BLaER1 treated with 17β-estradiol and CSF1 and Interleukin-3, amounts not matched to agents 10 nM and 100 nM (cell line): Measurements from ENCODE around the gene RPRD1A.
"Not testable (repeated sequence)": the region's sequence is repeated elsewhere in the genome, so short reads cannot be mapped to it uniquely, and the experiment has no call there.

Experiments
- H3K27ac ChIP-seq, 11 experiments: shearing (Covaris generic); formaldehyde crosslinking; 2 replicates each; pipeline ENCODE4 v1.8.1; 2022
- H3K27me3 ChIP-seq, 11 experiments: shearing (Covaris generic); formaldehyde crosslinking; 2 replicates each; pipeline ENCODE4 v1.8.1; 2022
- H3K36me3 ChIP-seq, 11 experiments: shearing (Covaris generic); formaldehyde crosslinking; 2 replicates each; pipeline ENCODE4 v1.8.1; 2022
- H3K4me1 ChIP-seq, 10 experiments: shearing (Covaris generic); formaldehyde crosslinking; 2 replicates each; pipeline ENCODE4 v1.8.1; 2022
- H3K4me2 ChIP-seq, 11 experiments: shearing (Covaris generic); formaldehyde crosslinking; 2 replicates each; pipeline ENCODE4 v1.8.1; 2022
- H3K4me3 ChIP-seq, 10 experiments: shearing (Covaris generic); formaldehyde crosslinking; 2 replicates each; pipeline ENCODE4 v1.8.1; 2022
- H3K9ac ChIP-seq, 11 experiments: shearing (Covaris generic); formaldehyde crosslinking; 2 replicates each; pipeline ENCODE4 v1.8.1; 2022
- H3K9me3 ChIP-seq, 11 experiments: shearing (Covaris generic); formaldehyde crosslinking; replicated peaks in 1 of 11; 2 replicates each; pipeline ENCODE4 v1.8.1; 2022
- H4K20me1 ChIP-seq, 11 experiments: shearing (Covaris generic); formaldehyde crosslinking; 2 replicates each; pipeline ENCODE4 v1.8.1; 2022
- Cebpa-rat ChIP-seq, 11 experiments: shearing (Covaris generic); IDR thresholded peaks; 2 replicates each; pipeline ENCODE4 v1.8.1; 2022

RPRD1A gene

DNA sequence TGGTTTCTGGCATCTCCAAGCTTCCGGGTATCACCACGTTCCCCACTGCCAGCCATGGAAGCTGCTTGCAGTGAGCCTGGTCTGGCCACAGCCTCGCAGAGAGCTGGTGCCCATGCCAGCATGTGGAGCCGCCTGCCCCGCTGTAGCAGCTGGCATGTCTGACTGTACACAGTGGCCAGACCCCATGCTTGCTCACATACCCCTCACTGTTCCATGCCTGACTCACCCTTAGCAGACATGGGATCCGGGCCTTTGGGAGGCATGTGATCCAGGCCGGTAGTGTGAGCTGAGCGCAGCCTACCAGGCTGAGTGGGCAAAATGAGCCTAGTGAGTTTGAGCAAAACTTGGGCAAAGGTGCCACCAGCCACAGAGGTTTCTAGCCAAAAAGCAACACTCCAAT lies 18.8 kb upstream of the RPRD1A start:
- no peaks in the 10 kb centered on the region for H3K36me3 ChIP-seq
- H3K9me3 ChIP-seq = peaks cover 7 to 29% (median 18%) of the 10 kb centered on the region in 11 experiments
- peaks cover 0 to 12% (median 7%) of the 10 kb centered on the region in 10 experiments; a peak in 11 of 20 replicates for H3K4me1 ChIP-seq
- no peak overlapping the region for H3K4me2 ChIP-seq
- H3K27ac ChIP-seq = no peak overlapping the region
- no peaks in the 10 kb centered on the region for H3K27me3 ChIP-seq
- no peak overlapping the region for H3K4me3 ChIP-seq
- no peaks in the 10 kb centered on the region for H4K20me1 ChIP-seq
- H3K9ac ChIP-seq = no peak overlapping the region
- no peak for TF ChIP-seq Cebpa-rat (IDR thresholded peaks at IDR 0.05)

DNA sequence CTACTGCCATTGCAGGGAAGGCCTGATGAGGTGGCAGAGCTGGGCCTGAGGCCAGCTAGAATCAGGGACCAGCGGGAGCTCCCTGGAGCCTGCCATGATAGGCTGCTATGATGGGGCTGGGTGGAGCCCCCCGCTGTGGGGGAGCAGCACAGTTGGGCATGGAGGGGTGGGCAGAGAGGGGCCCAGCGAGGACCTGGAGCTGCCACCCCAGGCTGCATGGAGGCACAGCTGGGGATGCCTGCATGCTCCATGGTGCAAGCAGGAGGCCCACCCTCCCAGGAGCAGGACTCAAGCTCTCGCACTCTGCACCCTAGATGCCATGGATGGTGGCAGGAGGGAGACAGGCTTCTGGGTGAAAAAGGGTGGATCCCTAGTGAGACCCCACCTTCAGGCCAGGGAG lies 17.8 kb upstream of the RPRD1A start:
- Histone ChIP-seq H3K4me2 (no peak overlapping the region), H3K4me3 (no peak overlapping the region), H3K4me1 (peaks cover 0 to 12% (median 7%) of the 10 kb centered on the region in 10 experiments; a peak in 11 of 20 replicates), H3K27ac (no peak overlapping the region), H3K36me3 (no peaks in the 10 kb centered on the region), H3K27me3 (no peaks in the 10 kb centered on the region), H3K9me3 (peaks cover 16 to 39% (median 28%) of the 10 kb centered on the region in 11 experiments), H3K9ac (no peak overlapping the region), H4K20me1 (no peaks in the 10 kb centered on the region)
- TF ChIP-seq Cebpa-rat (IDR thresholded peaks at IDR 0.05) = no peak

DNA sequence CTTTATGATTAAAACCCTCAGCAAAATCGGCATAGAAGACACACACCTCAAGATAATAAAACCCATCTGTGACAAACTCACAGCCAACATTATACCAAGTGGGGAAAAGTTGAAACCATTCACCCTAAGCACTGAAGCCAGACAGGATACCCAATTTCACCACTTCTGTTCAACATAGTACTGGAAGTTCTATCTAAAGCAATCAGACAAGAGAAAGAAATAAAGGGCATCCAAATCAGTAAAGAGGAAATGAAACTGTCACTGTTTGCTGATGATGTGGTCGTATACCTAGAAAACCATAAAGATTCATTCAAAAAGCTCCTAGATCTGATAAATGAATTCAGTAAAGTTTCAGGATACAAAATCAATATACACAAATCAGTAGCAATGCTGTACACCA lies 16.4 kb upstream of the RPRD1A start:
- Histone ChIP-seq H3K27ac (no peak overlapping the region), H3K4me3 (no peak overlapping the region), H3K27me3 (no peaks in the 10 kb centered on the region), H3K9ac (no peak overlapping the region), H3K4me2 (peak overlapping the region in 8 of 11 experiments; percentile 1 to 40 (median 10); a peak in 2 of 22 replicates), H3K9me3 (peaks cover 31 to 54% (median 43%) of the 10 kb centered on the region in 11 experiments), H4K20me1 (no peaks in the 10 kb centered on the region), H3K36me3 (no peaks in the 10 kb centered on the region), H3K4me1 (peaks cover 0 to 12% (median 7%) of the 10 kb centered on the region in 10 experiments; a peak in 11 of 20 replicates)
- TF ChIP-seq Cebpa-rat (IDR thresholded peaks at IDR 0.05) = no peak

DNA sequence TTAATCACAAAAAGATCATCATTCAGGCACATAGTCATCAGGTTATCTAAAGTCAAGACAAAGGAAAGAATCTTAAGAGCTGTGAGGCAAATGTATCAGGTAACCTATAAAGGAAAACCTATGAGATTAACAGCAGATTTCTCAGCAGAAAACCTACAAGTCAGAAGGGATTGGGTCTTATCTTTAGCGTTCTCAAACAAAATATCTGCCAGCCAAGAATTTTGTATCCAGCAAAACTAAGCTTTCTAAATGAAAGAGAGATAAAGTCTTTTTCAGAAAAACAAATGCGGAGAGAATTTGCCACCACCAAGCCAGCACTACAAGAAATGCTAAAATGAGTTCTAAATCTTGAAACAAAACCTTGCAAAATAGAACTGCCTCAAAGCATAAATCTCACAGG lies 13.8 kb upstream of the RPRD1A start:
- not testable (repeated sequence) for H3K4me3 ChIP-seq, H3K36me3 ChIP-seq, H4K20me1 ChIP-seq, H3K9ac ChIP-seq, H3K27ac ChIP-seq, H3K4me2 ChIP-seq, H3K27me3 ChIP-seq
- H3K9me3 ChIP-seq = peaks cover 32 to 60% (median 48%) of the 10 kb centered on the region in 11 experiments
- H3K4me1 ChIP-seq = peaks cover 4 to 17% (median 13%) of the 10 kb centered on the region in 10 experiments

DNA sequence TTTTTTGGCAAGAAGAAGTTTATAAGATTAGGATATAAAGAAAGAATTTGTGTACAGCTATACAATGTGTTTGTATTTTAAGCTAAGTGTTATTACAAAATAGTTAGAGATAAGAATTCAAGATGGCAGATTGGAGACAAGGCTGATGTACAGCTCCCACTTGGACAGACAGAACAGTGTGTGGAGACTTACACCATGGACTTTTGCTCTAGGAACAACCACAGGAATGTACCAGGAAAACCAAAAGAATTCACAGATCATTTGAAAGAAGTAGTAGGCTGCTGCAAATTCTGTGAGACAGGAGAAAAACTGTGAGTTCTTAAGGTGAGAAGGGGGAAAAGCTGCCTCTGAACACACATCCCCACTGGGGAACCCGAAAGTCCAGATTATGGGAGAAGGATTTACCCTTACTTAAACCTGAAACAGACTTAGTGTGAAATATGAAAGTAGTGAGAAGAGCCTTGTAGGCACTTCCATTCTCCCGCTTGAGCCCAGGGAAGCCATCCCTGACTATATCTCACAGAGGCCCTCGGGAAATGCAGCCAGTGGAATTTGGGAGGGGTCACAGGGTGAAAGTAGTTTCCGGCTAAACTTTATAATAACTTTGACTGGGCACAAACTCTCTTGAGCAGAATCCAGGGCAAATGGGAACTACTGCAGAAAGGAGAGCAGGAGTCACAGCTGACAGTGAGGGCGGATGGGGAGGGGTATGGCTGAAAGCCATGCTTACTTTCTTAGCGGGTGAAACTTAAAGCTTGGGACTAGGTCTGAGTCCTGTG lies 11.6 kb upstream of the RPRD1A start:
- no peak overlapping the region for H3K27ac ChIP-seq

DNA sequence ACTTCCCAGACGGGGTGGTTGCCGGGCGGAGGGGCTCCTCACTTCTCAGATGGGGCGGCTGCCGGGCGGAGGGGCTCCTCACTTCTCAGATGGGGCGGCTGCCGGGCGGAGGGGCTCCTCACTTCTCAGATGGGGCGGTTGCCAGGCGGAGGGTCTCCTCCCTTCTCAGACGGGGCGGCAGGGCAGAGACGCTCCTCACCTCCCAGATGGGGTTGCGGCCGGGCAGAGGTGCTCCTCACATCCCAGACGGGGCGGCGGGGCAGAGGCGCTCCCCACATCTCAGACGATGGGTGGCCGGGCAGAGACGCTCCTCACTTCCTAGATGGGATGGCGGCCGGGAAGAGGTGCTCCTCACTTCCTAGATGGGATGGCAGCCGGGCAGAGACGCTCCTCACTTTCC lies 10.4 kb upstream of the RPRD1A start:
- peaks cover 32 to 43% (median 40%) of the 10 kb centered on the region in 11 experiments for H3K9me3 ChIP-seq
- H3K4me3 ChIP-seq, H3K4me2 ChIP-seq, H3K9ac ChIP-seq, H3K27me3 ChIP-seq, H3K36me3 ChIP-seq, H4K20me1 ChIP-seq, H3K27ac ChIP-seq: not testable (repeated sequence)
- peaks cover 13 to 20% (median 17%) of the 10 kb centered on the region in 10 experiments for H3K4me1 ChIP-seq

More for the DNA sequence above, 11.6 kb upstream of the RPRD1A start:
- no peaks in the 10 kb centered on the region for H3K27me3 ChIP-seq
- no peaks in the 10 kb centered on the region for H4K20me1 ChIP-seq
- H3K9me3 ChIP-seq = peaks cover 32 to 43% (median 40%) of the 10 kb centered on the region in 11 experiments
- H3K9ac ChIP-seq = no peak overlapping the region
- H3K4me3 ChIP-seq = no peak overlapping the region
- H3K4me1 ChIP-seq = peaks cover 13 to 30% (median 25%) of the 10 kb centered on the region in 10 experiments
- no peaks in the 10 kb centered on the region for H3K36me3 ChIP-seq
- TF ChIP-seq Cebpa-rat (IDR thresholded peaks at IDR 0.05) = no peak
- H3K4me2 ChIP-seq = no peak overlapping the region

DNA sequence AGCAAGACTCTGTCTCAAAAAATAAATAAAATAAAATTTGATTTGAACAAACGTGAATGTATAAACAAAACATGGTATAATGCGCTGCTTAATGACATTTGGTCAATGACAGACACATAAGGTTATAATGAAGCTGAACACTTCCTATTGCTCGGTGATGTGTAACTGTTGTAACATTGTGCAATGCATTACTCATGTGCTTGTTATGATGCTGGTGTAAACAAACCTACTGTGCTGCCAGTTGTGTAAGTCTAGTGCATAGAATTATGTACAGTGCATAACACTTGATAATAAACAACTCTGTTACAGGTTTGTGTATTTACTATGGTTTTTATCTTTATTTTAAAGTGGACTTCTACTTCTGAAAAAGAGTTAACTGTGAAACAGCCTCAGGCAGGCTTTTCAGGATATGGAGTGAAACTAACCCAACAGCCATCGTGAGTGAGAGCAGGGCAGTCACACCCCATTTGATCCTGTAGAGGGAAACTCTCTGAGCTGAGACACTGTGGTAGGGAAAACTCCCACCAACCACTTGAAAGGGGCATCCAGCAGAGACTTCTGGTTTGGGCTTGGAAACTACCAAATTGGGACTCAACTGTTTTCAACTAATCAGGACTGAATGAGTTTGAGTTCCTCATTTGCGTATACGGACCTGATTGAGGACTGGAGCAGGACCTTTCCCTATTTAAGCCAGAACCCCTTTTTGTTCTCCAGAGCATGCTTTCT lies 8.7 kb upstream of the RPRD1A start:
- no peaks in the 10 kb centered on the region for H3K36me3 ChIP-seq
- H3K9me3 ChIP-seq = peaks cover 24 to 33% (median 29%) of the 10 kb centered on the region in 11 experiments
- peak overlapping the region in 1 of 10 experiments; percentile 38; a peak in 2 of 20 replicates for H3K4me3 ChIP-seq
- H3K9ac ChIP-seq = peak overlapping the region in 10 of 11 experiments; percentile 10 to 63 (median 44); a peak in 12 of 22 replicates
- H3K27me3 ChIP-seq = no peaks in the 10 kb centered on the region
- peaks cover 13 to 20% (median 17%) of the 10 kb centered on the region in 10 experiments for H3K4me1 ChIP-seq
- peak overlapping the region; percentile 5 to 82 (median 71); a peak in 19 of 22 replicates for H3K27ac ChIP-seq
- peak in 7 of 11 experiments; percentile 33 to 97 (median 69); a peak in 11 of 22 replicates for TF ChIP-seq Cebpa-rat (IDR thresholded peaks at IDR 0.05)
- peak overlapping the region; percentile 36 to 80 (median 58) for H3K4me2 ChIP-seq
- H4K20me1 ChIP-seq = no peaks in the 10 kb centered on the region

DNA sequence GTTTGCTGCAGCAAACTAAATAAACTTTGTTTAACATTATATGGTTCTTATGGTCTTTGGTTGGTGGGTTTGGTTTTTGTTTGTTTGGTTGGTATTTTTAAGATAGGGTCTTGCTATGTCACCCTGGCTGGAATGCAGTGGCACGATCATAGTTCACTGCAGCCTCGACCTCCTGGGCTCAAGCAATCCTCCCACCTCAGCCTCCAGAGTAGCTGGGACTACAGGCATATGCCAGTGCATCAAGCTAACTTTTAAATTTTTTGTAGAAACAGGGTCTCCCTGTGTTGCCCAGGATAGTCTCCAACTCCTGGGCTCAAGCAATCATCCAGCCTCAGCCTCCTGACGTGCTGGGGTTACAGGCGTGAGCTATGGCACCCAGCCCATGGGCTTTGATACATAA lies 7.1 kb upstream of the RPRD1A start:
- H3K9me3 ChIP-seq = peaks cover 8 to 17% (median 14%) of the 10 kb centered on the region in 11 experiments
- 0 out of 22 replicates have a peak overlapping the region, but pooled peaks of 1 of the 11 experiments have one; percentile 80 for H3K4me2 ChIP-seq
- no peak for TF ChIP-seq Cebpa-rat (IDR thresholded peaks at IDR 0.05)
- no peak overlapping the region for H3K4me3 ChIP-seq
- no peaks in the 10 kb centered on the region for H4K20me1 ChIP-seq
- no peaks in the 10 kb centered on the region for H3K36me3 ChIP-seq
- H3K27ac ChIP-seq = peak overlapping the region in 4 of 11 experiments; percentile 69 to 82 (median 76); a peak in 6 of 22 replicates
- no peak overlapping the region for H3K9ac ChIP-seq
- peaks cover 13 to 20% (median 17%) of the 10 kb centered on the region in 10 experiments for H3K4me1 ChIP-seq
- H3K27me3 ChIP-seq = no peaks in the 10 kb centered on the region

DNA sequence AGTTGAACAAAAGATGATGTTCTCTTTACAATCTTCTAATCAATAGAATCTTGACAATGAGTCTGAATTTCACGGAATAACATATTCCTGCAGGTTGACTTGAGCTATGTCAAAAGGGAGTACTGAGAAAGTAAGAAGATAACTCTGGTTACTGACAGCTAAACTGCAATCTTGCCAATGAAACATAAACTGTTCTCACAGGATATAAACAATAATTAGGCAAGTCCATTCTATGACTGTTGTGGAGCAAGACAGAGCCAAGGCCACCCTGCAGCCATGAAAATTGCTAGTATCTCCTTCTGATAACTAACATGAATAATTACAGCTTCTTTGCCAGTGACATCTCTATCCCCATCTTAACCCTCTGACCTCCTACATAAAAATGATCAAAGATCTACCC lies 6.3 kb upstream of the RPRD1A start:
- Histone ChIP-seq H3K9me3 (peaks cover under 1 to 9% (median 7%) of the 10 kb centered on the region in 11 experiments; a peak in 19 of 22 replicates), H3K27me3 (no peaks in the 10 kb centered on the region), H3K27ac (no peak overlapping the region)

DNA sequence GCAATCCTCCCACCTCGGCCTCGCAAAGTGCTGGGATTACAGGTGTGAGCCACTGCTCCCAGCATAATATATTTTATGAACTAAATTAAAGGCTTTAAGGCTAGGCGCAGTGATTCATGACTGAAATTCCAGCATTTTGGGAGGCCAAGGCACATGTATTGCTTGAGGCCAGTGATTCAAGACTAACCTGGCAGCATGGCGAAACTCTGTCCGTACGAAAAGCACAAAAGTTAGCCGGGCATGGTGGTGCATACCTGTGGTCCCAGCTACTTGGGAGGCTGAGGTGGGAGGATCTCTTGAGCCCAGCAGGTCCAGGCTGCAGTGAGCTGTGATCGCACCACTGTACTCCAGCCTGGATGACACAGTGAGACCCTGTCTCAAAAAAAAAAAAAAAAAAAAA lies 5.0 kb upstream of the RPRD1A start:
- not testable (repeated sequence) for H3K27me3 ChIP-seq, H3K27ac ChIP-seq, H3K9me3 ChIP-seq, H3K9ac ChIP-seq, H3K4me2 ChIP-seq, H3K36me3 ChIP-seq, H3K4me3 ChIP-seq, H4K20me1 ChIP-seq
- peaks cover 14 to 22% (median 18%) of the 10 kb centered on the region in 10 experiments for H3K4me1 ChIP-seq

More for the DNA sequence above, 6.3 kb upstream of the RPRD1A start:
- peaks cover 13 to 20% (median 17%) of the 10 kb centered on the region in 10 experiments for H3K4me1 ChIP-seq
- no peaks in the 10 kb centered on the region for H3K36me3 ChIP-seq
- no peak overlapping the region for H3K4me3 ChIP-seq
- no peak overlapping the region for H3K9ac ChIP-seq
- no peak overlapping the region for H3K4me2 ChIP-seq
- TF ChIP-seq Cebpa-rat (IDR thresholded peaks at IDR 0.05) = no peak
- H4K20me1 ChIP-seq = no peaks in the 10 kb centered on the region
